Stimulated activated CD4-positive, alpha-beta T cell treated with anti-CD3 and anti-CD28 coated beads, Interleukin-12 subunit alpha, Interleukin-12 subunit beta, amount 100 ng/mL, for 48 hours (primary cell): ENCODE results near the gene OAS3.
"Not testable (repeated sequence)": the region's sequence is repeated elsewhere in the genome, so short reads cannot be mapped to it uniquely, and the experiment has no call there.

ENCODE experiments used
- DNase-seq, 3 donors: peaks; one replicate each; pipeline ENCODE4 v3.0.0-alpha.2; 2020; ENCODE audit warnings: low read depth in 2 of 3, low spot score in 1 of 3

The OAS3 gene

DNA sequence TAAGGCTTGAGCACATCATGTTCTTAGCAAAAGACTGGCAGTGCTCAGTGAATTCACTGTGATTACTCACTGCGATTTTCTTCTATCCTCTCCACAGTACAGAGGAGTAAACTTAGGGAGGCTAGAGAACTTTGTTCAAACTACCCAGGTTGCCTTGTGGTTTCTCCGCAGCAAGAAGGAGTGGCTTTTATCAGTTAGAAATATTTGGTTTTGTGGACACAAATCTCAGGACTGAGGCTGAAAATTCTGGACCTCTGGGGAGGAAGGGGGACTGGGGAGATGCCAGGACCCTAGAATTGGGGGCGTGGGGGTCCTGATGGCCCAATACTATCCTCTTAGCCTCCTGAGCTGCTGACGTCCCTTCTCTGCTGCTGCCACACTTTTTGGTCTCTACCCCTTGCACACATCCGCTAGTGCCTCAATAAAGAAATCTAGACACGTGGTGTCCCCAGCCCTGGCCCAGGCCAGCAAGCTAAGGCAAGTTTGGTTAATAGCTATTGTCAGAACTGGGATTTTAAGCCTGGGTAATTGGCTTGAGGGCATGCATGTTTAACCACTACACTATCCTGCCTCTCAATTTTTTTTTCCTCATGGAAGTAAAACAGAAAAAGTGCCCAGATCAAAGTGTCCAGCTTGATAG lies 40.9 kb downstream of the OAS3 start:
- DNase-seq = peak; percentile 20 to 32 (median 24)

DNA sequence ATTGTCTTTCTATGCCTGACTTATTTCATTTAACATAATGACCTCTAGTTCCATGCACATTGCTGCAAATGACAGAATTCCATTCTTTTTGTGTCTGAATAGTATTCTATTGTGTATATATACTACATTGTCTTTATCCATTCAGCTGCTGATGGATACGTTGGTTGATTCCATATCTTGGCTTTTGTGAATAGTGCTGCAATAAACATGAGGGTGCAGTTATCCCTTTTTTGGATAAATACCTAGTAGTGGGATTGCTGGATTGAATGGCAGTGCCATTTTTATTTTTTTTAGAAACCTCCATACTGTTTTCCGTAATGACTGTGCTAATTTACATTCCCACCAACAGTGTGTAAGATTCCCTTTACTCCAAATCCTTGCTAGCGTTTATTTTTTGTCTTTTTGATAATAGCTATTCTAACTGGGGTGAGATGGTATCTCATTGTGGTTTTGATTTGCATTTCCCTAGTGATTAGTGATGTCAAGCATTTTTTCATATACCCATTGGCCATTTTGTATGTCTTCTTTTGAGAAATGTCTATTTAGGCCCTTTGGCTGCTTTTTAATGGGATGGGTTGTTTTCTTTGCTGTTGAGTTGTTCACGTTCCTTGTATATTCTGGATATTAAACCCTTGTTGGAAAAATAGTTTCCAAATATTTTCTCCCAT lies 42.4 kb downstream of the OAS3 start:
- no peak for DNase-seq

DNA sequence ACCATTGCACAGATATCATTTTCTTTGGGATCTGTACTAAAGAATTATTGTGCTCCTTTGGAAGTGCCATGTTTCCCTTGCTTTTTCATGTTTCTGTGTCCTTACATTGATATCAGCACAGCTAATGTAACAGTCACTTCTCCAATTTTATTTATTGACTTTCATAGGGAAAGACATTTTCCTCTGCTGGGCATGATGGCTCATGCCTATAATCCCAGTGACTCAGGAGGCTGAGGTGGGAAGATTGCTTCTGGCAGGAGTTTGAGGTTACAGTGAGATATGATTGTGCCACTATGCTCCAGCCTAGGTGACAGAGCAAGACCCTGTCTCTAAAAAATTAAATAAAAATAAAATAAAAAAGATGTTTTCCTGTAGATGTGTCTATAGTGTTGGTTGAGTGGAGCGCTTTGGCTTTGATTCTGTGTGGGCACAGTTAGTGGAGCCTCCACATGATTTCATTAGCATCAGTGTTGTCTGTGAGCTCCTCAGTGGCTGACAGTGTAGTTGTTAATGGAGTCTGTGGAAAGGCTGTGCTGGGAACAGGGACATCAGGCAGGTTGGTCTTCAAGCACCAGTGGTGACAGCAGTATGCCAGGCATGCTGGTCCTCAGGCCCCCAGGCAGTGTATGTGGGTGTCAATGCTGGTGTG lies 47.5 kb downstream of the OAS3 start:
- no peak for DNase-seq

DNA sequence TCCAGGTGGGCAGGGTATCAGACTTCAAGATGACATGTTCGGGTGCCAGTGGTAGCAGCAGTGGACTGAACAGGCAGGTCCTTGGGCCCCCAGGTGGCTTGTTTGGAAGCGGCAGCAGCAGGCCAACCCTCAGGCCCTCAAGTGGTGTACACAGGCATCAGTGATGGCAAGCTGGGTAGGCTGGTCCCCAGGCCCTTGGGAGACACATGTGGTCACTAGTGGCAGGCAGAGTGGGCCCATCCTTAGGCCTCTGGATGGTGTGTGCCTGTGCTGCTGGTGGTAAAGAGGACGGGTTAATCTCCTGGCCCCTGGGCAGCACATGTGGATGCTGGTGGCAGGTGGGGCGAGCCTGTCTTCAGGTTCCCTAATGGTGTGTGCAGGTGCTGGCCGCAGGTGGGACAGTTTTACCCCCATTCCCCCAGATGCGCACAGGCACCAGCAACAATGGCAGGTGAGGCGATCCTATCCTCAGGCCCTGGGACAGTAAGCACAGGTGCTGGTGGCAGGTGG lies 48.1 kb downstream of the OAS3 start:
- no peak for DNase-seq

DNA sequence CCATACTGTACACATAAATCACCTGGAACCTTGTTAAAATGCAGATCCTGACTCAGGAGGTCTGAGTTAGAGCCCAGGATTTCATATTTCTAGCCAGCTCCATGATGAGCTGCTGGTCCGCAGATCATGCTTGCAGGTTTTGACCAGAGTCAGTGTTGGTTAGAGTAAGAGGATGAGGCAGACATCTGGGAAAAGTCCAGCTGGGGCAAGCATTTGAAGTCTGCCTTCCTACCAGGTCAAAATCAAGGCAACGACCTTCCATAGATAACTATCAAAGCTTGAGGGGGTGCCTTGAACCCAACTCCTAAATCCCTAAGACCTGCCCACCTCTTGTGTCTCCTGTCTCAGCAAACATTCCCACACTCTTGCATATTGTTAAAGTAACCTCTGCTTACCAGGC lies 49.3 kb downstream of the OAS3 start:
- no peak for DNase-seq

DNA sequence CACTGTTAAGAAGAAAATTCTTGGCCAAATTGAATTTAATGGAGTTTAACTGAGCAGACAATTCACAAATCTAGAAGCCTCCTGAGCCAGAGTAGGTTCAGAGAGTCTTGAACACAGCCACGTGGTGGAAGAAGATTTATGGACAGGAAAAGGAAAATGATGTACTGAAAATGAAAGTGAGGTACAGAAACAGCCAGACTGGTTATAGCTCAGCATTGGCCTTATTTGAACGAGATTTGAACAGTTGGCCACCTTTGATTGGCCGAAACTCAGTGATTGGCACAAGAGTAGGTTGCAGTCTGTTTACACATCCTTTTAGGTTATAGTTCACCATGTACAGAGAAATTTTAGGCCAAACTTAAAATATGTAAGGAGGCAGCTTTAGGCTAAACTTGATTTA lies 50.0 kb downstream of the OAS3 start:
- no peak for DNase-seq

DNA sequence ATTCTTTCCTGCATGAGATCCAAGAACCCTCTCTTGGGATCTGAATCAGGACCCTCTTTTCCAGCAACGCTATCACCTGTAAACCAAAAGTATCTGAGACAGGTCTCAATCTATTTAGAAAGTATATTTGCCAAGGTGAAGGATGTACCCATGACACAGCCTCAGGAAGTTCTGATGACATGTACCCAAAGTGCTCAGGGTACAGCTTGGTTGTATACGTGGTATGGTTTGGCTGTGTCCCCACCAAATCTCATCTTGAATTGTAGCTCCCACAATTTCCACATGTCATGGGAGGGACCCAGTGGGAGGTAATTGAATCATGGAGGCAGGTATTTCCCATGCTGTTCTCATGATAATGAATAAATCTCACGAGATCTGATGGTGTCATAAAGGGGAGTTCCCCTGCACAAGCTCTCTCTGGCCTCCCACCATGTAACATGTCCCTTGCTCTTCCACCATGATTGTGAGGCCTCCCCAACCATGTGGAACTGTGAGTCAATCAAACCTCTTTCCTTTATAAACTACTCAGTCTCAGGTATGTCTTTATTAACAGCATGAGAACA lies 50.6 kb downstream of the OAS3 start:
- DNase-seq = not testable (repeated sequence)

DNA sequence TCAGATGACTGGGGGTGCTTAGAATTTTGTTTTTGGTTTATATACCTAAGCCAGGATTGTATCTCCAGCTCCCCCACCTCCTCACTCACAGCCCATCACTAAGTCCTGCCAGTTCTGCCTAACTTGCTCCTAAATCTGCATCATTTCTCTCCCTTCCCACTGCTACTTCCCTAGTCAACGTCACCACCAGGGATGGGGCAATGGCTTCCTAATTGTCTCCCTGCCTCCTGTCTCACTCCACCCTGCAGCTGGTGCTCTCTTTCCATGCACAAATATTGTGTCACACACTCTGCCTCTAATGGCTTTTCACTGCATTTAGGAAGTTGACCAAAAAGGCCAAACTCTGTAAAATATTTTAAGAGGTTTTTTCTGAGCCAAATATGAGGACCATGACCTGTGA lies 51.5 kb downstream of the OAS3 start:
- DNase-seq = no peak

DNA sequence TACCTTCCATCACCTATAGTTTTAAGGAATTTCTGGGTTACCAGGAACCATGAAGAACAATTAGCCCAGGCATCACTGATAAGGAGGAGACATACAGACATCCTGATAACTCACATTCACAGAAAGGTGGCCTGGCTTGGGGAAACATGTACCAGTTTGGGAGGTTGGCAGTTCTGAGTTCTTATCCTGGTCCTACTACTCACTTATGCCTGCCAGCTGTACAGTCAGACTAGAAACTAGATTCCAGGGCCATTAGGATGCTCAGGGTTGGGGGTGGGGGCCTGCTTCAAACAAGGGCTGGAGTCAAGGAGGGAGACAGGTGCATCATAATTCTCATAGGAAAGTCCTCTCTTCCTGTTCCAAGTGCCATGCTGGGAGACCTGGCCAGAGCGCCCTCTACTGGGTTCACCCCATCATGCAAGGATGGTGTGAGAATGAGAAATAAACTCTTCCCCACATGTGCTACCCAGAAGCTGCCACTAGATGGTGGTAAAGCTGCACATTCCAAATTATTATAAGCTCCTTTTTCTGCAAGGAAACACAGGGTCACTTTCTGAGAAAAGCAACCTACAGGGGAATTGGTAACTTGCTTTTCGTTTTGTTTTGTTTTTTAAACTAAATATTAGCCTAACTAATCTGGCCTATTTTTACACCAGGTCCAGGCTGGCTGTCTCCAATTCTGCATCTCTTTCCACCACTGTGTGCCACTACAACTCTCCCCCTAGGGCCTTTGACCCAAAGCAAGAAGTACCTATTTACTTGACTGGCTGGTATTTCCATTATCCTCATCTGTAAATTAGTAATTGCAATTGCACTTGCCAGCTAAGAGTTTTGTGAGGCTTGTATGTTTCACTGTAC lies 54.5 kb downstream of the OAS3 start:
- peak; percentile 48 to 58 (median 52) for DNase-seq

DNA sequence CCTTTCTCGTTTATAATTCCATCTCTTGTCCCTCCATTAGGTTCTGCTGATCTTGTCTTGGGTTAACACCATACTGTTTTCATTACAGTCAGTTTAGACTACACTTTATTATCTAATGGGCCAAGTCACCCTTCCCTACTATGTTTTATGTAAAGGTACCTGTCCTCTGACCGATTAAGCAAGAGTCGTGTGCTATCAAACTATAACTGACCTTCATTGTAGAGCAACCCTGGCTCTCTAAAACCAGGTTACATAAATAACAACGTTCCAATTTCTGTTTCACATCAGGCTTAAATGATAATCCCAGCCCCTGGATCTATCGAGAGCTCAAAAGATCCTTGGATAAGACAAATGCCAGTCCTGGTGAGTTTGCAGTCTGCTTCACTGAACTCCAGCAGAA lies 56.7 kb downstream of the OAS3 start:
- DNase-seq = no peak

DNA sequence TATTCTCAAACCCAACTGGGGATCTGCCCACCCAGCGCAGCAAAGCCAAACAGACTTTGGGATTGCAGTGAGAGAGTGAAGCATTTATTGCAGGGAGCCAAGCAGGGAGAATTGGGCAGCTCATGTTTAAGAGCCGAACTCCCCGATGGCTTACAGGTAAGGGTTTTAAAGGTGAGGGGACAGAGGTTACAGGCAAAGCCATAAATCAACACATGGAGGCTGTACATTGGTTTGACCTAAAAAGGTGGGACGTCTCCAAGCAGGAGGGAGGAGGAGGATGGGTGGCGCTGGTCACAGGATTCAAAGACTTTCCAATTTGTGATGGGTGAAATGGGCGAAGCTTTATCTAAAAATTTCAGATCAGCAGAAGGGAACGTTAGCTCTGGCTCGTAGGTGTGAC lies 58.2 kb downstream of the OAS3 start:
- no peak for DNase-seq

DNA sequence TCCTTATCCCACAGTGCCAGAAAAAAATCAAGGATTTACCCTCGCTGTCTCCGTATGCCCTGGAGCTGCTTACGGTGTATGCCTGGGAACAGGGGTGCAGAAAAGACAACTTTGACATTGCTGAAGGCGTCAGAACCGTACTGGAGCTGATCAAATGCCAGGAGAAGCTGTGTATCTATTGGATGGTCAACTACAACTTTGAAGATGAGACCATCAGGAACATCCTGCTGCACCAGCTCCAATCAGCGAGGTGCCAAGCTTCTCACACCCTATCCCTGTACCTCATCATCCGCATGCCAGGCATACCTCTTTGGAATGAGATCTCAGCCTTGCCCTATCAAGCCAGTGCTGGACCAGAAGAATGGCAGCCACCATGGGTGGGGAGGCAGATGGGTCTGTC lies 59.2 kb downstream of the OAS3 start:
- no peak for DNase-seq

DNA sequence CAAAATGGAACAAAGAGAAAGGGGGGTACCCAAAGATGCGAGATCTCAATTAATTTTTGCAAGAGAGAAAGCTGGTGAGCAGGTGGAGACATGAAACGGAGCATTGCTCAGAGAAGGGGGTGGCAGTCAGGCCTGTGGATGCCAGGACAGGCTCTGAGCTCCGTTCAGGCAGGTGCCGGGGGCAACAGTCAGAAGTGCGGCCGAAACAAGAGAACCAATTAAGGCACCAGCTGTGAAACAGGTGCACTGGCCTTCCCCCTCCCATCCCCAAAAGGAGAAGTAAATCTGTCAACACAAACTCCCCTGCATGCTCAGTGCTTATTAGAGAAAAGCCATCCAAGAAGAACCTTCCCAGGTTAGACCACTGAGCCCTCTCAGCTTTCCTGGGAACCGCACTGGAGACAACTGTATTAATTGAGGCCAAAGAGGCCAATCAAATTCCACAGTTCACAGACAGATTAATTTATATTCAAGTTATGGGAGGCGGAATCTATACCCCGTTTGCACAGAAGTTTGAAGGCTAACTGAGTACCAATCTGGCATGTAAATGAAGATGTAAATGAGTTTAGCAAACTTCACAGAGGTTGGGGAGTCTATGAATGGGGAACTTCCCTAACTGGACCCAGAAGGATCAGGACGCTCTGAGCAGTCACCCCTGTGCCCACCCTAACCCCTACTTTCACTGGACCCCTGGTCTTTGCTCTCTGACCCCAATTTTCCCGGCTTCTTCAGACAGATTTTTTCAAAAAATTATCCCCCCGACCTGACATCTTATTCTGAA lies 60.9 kb downstream of the OAS3 start:
- no peak for DNase-seq

DNA sequence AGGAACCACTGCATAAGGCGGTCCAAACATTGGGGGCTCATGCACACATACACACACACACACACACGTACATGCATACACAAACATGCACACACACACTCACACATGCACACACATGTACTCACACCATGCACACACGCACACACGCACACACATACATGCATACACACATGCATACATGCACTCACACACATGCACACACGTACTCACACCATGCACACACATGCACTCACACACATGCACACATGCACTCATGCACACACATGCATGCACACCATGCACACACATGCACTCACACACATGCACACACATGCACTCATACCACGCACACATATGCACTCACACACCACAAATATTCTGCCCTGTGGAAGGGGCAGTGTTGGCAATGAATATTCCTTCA lies 62.2 kb downstream of the OAS3 start:
- DNase-seq = no peak

DNA sequence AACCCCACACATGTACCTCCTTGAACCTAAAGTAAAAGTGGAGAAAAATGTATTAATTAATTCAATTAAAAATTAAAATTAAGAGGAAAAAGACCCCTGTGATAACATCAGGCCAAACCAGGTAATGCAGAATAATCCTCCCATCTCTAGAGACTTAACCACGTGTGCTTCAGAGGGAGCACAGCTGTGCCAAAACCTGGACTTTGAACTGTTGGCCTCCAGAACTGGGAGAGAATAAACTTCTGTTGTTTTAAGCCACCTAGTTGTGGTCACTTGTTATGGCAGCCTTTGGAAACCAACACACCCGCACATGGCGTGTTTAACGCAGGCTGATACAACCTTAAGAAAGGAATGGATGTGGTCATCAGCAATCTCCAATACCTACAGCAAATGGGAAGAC lies 63.9 kb downstream of the OAS3 start:
- DNase-seq = no peak

DNA sequence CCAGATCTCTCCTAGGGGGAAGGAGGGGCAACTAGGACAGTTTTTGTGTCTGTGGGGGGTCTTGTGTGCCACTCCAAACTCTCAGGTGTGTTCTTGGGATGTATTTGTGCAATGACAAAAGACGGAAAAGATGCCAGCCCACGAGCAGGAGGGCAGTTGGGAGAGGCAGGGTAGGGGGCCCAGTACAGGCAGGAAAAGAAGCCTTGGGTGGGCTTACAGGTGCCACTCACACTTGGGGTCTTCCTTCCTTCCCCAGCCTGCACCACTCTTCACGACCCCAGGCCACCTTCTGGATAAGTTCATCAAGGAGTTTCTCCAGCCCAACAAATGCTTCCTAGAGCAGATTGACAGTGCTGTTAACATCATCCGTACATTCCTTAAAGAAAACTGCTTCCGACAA lies 64.4 kb downstream of the OAS3 start:
- DNase-seq = no peak

DNA sequence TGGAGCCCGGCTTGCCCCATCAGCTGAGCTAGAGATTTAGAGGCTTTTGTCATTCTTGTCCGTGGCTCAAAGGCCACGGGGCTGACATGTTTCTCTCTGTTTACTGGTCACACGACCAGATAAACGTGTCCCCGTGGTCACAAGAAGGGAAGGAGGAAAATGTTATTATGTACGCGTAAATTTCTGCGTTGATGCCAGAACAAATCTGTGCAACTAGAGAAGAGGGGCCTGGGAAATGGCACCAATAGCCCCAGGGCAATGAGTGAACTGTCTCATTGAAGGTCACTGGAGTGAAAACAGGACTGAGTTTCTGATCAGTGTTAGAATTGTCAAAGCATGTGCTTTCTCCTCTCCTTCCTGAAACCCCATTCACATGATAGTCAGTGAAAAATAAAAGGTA lies 65.4 kb downstream of the OAS3 start:
- no peak for DNase-seq

DNA sequence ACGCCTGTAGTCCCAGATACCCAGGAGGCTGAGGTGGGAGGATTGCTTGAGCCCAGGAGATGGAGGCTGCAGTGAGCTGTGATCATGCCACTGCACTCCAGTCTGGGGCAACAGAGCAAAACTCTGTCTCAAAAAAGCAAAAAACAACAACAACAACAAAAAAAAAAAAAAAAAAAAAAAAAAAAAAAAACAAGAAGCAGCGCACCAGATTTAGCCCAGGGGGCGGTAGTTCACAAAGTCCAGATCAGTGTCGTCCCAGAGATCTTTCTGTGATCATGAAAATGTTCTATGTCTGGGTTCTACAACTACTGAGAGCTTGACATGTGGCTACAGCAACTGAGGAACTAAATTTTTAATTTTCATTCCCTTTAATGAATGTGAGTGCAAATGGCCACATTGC lies 67.5 kb downstream of the OAS3 start:
- DNase-seq = no peak

DNA sequence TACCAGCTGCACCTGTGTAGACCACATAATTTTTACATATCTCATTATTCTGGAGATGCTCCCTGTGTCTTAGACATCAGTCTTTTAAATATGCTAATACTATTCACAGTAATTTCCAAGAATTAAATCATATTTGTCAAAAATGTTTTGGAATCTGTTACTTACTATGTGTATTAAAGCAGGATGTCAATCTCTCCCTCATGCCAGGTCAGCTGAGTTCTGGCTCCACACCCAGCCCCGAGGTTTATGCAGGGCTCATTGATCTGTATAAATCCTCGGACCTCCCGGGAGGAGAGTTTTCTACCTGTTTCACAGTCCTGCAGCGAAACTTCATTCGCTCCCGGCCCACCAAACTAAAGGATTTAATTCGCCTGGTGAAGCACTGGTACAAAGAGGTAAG lies 67.9 kb downstream of the OAS3 start:
- no peak for DNase-seq

DNA sequence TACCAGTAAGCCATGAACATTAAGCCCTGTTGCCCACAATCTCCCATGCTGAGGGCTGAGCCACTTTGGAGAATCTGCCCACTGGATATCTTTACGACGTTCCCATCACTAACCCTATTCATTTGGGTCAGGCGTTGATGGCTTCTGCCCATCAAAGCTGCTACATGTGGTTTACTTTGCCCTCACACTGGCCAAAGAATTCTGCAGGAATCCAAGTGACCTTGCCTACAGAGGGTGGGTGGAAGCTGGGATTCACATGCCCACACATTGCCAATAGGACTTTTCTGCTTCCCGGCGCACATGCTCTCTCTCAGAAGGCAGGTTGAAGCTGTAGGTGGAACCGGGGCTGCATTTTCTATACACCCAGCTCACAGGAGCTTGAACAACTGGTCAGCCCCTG lies 68.4 kb downstream of the OAS3 start:
- no peak for DNase-seq

DNA sequence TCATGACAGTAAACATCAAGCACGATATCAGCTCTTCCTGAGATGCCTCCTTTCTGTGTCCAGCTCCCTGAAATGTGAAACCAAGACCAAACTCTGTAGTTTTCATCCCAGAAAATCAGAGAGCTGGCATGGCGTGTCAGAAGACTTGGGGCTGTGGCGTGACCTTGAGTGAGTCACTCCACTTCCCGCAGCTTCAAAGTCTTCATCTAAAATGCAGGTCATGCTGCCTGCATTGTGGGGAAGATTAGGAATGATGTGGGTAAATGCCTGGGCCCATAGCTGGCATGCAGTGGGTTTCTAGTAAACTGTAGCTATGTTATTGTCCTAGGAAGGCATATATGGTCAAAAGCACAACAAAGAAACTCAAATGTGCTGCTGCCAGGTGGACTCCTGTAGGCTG lies 68.9 kb downstream of the OAS3 start:
- no peak for DNase-seq
